SK-N-SH (cell line): ENCODE results near the gene CACNA1D.

ENCODE experiments used
- POLR2AphosphoS5 ChIP-seq: IDR thresholded peaks from 2 replicates; pipeline ENCODE4 v1.6.1; 2012; ENCODE audit warnings: low read depth, low read length
- TAF1 ChIP-seq: IDR thresholded peaks from 2 replicates; pipeline ENCODE4 v1.6.1; 2012; ENCODE audit warnings: low read depth, mild to moderate bottlenecking, low read length, moderate library complexity, borderline replicate concordance
- TF ChIP-seq, protein P1 (sequence below): IDR thresholded peaks from 2 replicates; pipeline ENCODE4 v1.4.0; 2012; ENCODE audit warnings: low read depth
- TF ChIP-seq, protein P2 (sequence below): fragments of 200-600 bp; sonication (generic); IDR thresholded peaks from 2 replicates; pipeline ENCODE4 v1.6.1; 2017; ENCODE audit warnings: antibody characterized with exemption, mild to moderate bottlenecking, moderate library complexity

DNA sequence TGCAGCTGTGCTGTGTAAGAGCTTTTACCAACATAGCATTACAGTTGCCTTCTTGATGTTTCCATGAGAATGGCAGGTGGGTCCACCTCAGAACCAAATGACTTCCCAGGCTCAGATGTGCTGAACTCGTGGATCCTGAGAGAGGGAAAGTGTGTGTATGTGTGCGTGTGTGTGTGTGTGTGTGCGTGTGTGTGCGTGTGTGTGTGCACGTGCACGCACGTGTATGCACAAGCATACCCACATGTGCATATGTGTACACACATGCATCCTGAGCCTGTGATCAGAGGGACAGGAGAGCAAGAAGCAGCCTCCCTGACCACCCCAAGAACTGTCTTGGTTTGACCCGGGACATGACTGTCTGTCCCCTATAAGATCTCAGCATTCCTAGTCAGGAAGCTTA, 303.7 kb downstream of the CACNA1D start:
- TF ChIP-seq, protein P1, sequence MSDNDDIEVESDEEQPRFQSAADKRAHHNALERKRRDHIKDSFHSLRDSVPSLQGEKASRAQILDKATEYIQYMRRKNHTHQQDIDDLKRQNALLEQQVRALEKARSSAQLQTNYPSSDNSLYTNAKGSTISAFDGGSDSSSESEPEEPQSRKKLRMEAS = no peak
- TF ChIP-seq TAF1 = no peak
- TF ChIP-seq, protein P2, sequence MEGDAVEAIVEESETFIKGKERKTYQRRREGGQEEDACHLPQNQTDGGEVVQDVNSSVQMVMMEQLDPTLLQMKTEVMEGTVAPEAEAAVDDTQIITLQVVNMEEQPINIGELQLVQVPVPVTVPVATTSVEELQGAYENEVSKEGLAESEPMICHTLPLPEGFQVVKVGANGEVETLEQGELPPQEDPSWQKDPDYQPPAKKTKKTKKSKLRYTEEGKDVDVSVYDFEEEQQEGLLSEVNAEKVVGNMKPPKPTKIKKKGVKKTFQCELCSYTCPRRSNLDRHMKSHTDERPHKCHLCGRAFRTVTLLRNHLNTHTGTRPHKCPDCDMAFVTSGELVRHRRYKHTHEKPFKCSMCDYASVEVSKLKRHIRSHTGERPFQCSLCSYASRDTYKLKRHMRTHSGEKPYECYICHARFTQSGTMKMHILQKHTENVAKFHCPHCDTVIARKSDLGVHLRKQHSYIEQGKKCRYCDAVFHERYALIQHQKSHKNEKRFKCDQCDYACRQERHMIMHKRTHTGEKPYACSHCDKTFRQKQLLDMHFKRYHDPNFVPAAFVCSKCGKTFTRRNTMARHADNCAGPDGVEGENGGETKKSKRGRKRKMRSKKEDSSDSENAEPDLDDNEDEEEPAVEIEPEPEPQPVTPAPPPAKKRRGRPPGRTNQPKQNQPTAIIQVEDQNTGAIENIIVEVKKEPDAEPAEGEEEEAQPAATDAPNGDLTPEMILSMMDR = no peak
- no peak for TF ChIP-seq POLR2AphosphoS5
